GM21423 (cell line): ENCODE measurements around the gene MAGIX.
"Not testable (repeated sequence)": the region's sequence is repeated elsewhere in the genome, so short reads cannot be mapped to it uniquely, and the experiment has no call there.

Experiments
- ATAC-seq: cut with Tn5 transposase; IDR thresholded peaks from one replicate; pipeline ENCODE4 v1.9.1; 2021; ENCODE audit warnings: mild to moderate bottlenecking, moderate library complexity; ENCODE audit not compliant: unreplicated experiment

MAGIX gene

DNA sequence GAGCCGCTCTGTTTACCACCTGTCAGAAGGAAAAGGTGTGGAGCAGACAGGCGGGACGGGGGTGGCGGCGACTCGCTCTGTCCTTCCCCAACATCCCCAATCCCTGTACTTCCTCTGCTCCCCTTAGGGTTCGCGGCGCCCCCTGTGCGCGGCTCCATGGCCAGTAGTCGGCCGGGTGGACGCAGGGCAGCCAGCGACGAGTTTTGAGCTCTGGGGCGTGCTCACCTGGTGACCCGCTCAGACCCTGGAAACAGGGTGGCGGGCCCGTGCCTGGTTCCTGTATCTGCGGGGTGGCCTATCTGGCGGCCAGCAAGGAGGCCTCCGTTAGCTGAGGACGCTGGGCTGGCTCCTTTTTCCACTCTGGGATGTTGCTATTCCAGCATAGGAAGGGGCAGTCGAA, 5.4 kb upstream of the MAGIX start:
- no peak for ATAC-seq

DNA sequence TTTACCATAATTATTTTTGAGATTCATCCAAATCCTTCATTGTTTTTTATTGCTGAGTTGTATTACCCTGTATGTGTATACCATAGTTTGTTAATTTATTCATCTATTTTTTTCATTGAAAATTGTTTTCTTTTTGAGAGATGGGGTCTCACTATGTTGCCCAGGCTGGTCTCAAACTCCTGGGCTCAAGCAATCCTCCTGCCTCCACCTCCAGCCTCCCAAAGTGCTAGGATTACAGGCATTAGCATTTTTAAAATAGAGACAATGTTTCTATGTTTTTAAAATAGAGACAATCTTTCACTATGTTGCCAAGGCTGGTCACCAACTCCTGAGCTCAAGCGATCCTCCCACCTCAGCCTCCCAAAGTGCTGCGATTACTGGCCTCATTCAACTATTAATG, 1.6 kb upstream of the MAGIX start:
- no peak for ATAC-seq

DNA sequence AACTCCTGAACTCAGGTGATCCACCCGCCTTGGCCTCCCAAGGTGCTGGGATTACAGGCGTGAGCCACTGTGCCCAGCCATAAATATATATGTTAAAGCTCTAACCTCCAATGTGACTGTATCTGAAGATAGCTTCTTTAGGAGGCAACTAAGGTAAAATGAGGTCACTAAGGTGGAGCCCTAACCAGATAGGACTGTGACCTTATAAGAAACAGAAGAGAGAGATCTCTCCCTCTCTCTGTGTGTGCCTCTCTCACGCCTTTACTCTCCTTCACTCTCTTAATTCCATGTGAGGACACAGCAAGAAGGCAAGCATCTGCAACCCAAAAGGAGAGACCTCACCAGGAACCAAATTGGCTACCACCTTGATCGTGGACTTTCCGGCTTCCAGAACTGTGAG, 926 bp upstream of the MAGIX start:
- ATAC-seq: no peak

DNA sequence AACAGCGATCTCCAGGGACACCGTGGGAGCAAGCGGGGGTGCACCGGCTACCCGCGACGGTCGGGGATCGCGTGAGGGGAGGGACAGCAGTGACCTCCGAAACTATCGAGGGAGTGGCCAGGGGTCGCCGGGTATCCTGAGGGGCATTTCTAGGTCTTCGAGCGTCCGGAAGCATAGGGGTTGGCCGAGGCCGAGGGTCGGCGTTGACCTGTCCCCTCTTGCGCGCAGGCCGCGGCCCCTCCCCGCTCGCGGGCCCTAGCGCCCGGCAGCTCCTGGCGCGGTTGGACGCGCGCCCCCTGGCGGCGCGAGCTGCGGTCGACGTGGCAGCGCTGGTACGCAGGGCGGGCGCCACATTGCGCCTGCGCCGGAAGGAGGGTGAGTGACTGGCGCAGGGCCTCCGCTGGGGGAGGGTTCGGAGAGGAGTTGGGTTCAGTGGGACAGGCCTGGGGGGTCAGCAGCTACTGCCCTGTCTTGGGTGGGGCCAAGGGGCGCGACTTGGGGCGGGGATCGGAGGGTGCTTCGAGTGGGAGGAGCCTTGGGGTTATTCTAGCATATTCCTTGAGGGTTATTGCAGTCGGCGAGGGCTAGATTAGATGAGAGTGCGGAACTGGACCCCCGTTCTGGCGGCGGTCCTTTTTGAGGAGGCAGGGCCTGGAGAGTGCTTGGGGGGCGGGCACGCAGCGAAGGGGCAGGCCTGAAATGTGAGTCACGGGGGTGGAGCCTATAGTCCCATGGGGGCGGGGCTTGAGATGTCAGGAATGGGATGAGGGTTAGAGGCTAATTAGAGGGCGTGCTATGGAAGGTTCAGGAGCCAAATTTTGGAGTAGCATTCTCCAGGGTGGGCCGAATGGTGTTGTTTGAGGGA, 1.2 kb downstream of the MAGIX start:
- peak; percentile 36 for ATAC-seq

DNA sequence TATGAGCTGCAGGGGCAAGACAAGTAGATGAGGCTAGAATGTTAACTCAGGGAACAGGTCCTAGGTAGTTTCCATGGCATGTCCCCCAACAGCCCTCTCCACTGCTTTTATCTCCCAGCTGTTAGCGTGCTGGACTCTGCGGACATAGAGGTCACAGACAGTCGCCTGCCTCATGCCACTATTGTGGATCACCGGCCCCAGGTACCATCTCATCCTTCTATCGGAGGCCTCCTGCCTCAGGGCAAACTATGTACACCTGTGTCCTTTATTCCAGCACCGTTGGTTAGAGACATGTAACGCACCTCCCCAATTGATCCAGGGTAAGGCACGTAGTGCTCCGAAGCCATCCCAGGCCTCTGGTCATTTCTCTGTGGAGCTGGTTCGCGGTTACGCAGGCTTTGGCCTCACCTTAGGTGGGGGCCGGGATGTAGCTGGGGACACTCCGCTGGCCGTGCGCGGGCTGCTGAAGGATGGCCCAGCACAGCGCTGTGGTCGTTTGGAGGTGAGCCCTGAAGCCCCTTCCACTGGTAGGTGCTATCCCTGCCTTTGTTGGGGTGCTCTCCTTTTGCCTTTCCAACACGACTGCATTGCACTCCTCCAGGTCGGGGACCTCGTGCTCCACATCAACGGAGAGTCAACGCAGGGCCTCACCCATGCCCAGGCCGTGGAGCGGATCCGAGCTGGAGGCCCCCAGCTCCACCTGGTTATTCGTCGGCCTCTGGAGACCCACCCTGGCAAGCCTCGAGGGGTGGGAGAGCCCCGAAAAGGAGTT, 2.2 kb downstream of the MAGIX start:
- no peak for ATAC-seq

DNA sequence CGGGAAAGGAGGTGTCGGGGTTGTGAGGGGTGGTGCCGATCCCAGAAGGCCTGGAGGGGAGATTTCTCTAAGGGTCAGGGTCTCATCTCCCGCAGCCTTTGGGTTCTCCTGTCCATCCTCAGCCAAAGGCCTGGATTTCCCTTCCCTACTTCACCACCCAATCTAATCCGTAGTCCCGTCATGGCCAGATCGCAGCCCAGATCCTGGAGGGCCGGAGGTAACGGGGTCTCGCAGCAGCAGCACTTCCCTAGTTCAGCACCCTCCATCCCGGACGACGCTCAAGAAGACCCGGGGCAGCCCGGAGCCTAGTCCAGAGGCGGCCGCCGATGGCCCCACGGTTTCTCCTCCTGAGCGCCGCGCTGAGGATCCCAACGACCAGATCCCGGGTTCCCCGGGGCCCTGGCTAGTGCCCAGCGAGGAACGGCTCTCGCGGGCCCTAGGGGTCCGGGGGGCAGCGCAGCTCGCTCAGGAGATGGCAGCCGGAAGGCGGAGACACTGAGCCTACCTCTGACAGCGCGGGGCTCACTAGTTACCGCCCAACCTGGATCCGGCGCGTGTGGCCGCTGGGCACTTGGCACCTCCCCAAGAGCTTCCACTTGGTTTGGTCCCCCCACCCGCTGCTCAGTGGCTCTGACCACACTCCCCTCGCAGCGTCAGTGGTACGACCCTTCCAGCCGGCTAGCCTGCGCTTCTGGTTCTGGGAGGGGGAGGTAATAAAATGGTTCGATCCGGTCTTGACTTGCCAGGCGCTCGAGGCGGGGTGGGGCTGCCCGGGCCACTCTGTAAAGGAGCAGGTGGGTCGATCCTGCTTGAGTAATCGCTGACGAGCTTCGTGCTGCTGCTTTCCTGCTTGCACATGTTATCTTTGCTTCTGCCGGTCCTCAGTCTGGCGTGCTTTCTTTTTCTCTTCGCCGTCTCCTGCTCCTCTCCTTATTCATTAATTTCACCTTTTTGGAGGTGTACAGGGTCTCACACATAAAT, 3.6 kb downstream of the MAGIX start:
- ATAC-seq: peak; percentile 47

DNA sequence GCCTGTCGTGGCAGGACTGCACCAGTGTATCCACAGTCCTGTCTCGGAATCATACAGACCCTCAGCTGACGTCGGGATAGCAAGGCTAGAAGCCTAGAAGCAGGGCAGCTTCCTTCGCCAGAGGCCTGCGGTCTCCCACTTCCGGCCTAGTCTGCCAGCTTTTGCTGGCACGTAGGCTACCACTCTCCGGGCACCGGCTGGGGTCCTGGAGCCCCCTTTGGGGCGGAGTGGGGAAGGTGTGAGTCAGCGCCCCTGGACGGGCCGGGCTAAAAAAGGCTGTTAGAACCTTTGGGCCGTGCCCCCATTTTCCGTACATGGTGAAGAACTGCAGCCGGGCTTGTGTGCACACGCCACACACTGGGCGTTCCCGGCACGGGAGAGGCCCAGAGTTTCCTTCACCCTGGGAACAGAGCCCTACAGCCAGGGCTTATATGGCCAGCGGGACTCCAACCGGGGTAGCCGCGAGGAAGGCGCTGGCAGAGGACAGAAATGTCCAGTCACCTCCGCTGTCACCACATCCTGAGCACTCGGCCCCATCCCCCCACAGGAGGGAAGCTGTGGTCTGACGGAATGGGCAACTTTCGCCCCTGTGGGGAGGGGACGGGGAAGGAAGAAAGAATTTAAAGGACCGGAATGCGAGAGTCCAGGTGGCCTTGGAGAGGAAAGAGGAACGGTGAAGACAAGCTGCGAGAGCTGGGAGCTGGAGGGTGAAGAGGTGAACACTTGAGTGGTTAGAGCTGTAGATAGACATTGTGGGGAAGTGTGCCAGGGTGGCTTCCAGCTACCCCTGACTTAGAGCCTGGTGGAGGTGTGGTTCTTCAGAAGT, 4.6 kb downstream of the MAGIX start:
- ATAC-seq: peak; percentile 23

DNA sequence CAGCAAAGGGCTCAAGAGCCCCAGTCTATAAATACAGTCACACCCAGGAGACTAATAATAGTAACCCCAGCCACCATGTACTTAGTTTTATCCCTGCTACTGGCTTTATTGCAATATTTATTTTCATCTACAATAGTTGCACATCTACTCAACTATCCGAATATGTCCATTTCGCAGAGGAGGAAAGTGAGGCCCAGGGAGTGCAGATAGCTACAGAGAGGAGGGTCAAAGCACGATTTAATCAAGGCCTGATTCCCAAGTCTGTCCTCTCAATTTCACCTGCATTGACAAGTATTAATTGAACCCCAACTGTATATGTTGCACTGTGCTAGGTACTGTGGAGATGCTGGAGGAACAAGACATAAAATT, 5.2 kb downstream of the MAGIX start:
- no peak for ATAC-seq

DNA sequence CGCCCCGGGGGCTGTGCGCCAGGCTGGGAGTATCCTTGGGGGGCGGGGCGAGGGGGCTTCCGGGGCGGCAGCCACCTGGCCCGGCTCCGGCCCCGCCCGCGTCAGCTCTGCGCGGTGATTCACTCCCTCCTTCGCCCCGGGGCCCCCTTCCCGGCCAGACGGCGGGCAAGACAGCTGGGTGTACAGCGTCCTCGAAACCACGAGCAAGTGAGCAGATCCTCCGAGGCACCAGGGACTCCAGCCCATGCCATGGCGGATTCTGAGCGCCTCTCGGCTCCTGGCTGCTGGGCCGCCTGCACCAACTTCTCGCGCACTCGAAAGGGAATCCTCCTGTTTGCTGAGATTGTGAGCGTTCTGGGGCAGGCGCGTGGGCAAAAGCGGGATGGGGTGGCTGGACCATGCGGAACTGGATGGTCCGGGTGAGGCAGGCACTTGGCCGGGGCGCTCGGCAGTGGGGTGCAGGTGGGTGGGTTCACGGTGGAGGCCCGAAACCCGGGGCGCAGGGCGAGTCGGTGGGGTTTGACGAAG, 9.3 kb downstream of the MAGIX start, which contains the start of gene PLP2:
TSS of gene PLP2 (plus strand) at position 147 of the 528 bp plus-strand sequence. CDS start at position 250, 103 bp downstream.
- ATAC-seq: peak; percentile 36

DNA sequence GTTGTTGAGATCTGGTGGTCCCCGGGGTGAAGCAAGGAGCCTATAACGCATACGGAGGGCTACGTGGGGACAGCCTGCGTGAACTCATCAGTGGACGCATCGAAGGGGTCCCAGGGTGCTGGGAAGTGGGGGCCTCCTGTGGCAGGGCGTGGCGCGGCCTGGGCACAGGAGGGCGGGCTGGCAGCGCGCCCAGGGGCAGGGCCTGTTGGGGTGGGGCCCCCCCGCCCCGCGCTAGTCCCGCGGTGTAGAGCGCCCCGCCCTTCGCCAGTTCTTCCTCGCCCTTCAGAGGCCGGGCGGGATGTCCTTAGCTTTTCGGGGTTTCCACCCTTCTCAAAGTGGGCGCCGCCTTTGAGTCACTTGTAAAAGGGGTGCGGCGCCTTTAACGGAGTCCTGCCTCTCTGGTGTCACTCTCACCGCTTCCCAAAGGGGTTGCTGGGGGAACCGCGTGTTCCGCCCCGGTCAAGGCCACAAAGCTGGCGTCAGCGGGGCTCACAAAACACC, 9.8 kb downstream of the MAGIX start:
- peak; percentile 67 for ATAC-seq

DNA sequence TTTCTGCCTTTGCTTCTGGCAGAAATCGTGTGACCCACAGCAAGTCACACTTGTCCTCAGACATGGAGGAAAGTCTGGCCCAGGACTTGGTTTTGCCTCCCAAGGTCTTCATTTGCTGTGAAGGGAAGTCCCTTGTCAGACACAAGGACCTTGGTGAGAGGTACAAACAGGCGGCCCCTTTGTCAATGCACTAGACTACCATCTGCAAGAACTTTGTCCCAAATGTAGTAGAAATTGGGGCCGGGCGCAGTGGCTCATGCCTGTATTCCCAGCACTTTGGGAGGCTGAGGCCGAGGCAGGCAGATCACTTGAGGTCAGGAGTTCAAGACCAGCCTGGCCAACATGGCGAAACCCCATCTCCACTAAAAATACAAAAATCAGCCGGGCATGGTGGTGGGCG, 11.0 kb downstream of the MAGIX start:
- ATAC-seq: not testable (repeated sequence)

DNA sequence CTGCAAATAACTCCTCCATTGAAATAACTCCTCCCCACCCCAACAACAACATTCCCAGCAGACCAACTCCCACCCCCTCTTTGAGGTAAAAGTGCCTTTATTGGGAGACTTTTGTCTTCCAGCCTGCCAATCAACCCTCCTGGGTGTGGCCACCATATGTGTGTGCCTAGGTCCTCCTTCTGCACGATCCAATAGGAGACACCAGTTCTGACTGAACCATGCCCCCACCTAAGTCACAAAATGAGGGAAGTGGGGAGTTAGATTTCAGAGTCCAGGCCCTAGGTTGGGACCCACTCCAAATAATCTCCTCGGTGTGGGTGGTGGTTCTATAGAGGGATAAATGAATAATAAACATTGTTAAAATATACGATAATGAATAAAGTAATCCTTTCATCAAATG, 12.2 kb downstream of the MAGIX start:
- no peak for ATAC-seq

DNA sequence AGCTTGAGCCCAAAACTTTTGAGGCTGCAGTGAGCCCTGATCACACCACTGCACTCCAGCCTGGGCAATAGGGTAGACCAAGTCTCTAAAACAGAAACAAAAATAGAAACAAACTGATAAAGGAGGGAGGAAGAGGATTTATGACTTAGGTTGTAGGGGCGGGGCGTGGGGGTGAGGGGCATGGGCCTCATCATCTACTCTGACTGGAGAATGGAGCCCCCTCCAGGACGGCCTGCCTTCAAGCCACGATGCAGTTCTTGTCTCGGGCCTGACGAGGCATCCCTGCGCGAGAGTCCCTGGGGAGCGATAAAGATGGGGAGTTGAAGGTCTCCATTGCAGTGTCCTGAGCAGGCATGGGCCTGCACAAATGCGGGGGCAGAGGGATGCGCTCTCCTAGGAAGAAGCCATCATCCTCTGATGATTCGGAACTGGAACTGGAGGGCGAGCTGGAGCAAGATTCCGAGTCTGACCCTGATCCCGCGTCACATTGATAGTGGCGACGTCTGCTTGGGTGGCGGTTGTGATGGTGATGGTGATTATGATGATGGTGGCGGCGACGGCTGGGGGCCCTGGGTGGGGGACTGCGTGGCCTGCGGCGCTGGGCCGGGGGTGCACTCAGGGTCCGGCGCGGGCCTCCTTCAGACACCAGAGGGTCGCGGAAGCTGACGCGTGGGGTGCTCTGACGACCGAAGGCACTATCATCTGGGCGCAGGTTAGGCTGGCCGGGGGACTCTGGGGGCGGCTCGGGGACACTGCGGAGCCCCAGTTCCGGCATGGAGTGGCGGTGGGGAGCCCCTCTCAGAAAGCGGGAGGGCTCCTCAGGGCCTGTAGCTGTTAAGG, 13.1 kb downstream of the MAGIX start:
- no peak for ATAC-seq

DNA sequence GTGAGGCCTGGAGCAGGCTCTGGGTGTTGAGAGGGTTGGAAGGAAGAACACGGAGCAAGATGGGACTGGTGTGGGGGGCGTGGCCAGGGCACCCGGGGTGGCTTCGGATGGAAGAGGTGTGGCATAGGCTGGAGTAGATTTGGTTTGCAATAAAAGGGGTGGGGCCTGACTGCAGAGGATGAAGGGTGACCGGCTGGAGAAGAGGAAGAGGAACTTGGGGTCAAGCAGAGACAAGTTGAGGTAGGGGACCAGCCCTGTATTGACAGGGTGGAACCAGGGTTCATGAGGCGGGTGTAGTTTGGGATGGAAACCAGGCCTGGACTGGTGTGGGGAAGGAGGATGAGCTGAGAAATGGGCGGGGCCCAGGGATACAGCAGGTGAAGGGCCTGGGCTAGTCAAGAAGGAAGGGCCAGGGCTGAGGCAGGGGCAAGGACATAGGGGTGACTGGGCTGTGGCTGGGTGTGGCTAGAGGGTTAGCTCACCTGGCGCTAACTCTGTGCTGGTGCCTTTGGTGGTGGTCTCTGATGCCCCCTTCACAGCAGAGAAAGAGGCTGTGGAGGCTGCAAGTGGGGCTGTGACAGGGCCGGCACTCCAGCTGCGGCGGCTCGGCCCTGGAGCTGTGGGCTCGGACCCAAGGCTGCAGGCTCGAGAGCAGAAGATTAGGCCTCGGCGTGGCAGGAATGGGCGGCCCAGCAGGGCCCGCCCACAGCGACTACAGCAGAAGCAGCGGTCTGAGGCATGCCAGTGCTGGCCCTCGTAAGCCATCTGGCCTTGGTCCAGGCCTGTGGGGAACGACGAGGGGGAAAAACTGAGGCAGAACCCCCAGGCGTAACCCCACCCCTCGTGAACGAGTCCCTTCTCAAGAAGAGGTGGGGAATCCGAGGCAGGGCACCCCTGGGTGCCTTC, 14.1 kb downstream of the MAGIX start:
- ATAC-seq: no peak

DNA sequence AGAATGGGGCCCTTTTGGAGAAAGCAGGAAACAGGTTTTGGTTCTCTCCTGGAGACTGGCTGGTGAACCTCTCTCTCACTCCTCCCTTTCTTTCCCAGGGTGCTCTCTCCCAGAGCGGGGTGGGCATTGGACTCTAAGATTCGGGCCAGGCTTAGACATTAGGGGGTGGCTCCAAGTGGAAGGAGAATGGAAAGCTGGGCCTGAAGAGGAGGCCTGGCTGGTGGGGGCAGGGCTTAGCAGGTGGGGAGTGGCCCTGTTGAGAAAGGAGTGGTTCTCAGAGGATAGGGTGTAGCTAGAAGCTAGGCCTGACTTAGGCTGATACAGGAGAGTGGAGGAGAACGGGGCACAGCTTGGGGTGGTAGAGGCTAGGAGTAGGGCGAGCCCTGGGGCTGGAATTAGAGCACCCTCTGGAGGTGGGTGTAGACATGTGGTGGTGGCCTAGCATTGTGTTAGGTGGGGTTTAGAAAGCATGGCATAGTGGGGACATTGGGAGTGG, 14.8 kb downstream of the MAGIX start:
- ATAC-seq: no peak

DNA sequence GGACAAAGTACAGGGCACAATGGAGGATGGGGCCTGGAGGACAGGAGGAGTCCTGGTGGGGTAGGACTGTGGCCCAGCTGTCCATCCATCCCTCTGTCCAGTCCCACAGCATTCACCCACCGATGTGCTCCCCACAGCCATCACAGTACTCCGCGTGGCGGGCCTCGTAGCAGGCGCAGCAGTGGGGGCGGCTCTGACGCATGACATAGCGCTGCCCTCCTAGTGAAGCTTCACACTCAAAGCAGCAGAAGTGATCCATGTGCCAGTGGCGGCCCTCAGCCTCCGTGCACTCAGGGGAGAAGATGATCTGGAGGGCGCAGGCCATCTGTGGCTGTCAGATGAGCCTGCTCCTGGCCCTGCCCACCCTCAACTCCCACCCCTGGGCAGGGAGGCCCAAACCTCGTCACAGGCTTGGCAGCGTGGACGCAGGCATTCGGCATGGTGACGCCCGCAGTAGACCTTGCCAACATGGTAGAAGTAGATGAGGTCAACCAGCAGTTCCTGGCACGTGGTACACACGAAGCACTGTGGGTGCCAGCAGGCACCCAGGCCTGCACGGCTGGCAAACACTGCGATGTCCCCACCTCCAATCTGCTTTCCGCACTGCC, 15.4 kb downstream of the MAGIX start:
- ATAC-seq: no peak

DNA sequence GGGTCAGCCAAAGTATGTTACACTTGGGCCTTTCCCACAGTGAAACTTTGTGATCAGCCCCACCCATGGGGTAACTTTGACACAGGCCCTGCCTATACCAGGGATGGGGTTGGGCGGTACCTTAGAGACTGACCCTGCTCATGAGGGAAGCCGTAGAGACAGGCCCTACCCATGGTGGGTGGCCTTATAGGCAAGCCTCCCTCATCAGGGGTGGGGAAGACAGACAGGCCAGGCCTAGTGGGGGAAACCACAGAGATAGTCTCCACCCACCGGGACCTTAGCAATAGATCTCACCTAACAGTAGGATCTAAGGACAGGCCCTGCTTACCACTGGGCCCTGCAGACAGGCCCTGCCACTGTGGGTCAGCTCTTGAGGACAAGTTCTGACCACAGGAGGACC, 16.0 kb downstream of the MAGIX start:
- ATAC-seq: no peak
